ENCODE measurements around the gene SFXN3. TPM values are rescaled to one million over a fixed set of nuclear protein-coding genes. Genes with fewer than 3 reads are reported as not detected.

Gene SFXN3
- total RNA-seq, 1 experiment from 2014 or later = 35.2 TPM

DNA sequence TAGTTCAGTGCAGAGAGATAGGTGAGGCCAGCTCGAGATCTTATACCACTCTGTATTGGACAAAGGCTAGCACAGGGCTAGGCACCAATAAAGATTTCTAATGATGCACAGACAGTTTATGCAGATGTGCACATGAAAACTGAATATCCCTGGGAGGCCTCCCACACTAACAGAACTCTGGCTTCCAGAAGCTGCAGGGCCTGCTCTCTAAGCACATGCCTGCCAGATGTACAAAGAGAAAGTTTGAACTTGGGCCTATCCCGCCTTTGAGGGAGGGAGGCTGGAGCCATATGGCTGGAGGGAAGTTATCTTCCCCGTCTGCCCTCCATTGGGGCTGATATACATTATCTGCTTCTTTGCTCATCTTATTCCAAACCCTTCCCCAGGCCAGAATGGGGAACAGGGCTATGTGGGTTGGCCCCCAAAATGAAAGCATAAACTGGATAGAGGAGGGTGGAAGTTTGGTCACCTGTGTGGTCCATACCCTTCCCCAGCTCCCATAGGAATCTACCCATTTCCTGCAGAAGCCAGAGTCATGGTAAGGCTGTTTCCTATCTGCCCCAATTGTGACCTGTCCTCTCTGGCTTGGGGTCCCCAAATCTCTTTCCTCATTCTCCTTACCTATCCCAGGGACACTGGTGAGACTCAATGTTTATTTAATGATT is 34.6 kb downstream of the SFXN3 start:
- Histone ChIP-seq H2AFZ (peak overlapping the region; percentile 85), H3K4me1 (replicated peaks; ENCODE audit: insufficient read depth) (peaks cover 16% of the 10 kb centered on the region), H3K79me2 (ENCODE audit: low read depth) (peaks cover 15% of the 10 kb centered on the region; the same call in 1 of the 2 replicates), H3K27ac (no peak overlapping the region), H3K9me3 (ENCODE audit: insufficient read depth, low read depth) (no peaks in the 10 kb centered on the region), H3K36me3 (ENCODE audit: low read depth) (no peaks in the 10 kb centered on the region), H4K20me1 (ENCODE audit: insufficient read depth) (no peaks in the 10 kb centered on the region), H3K4me3 (peak overlapping the region; percentile 82; the same call in 1 of the 2 replicates), H3K4me2 (peak overlapping the region; percentile 95), H3K27me3 (ENCODE audit: insufficient read depth, low read depth) (no peaks in the 10 kb centered on the region), H3F3A (ENCODE audit: insufficient read depth, low read depth) (peaks cover 18% of the 10 kb centered on the region), H3K9me2 (ENCODE audit: insufficient read depth) (no peaks in the 10 kb centered on the region)
- BruUV-seq (replicated peaks) = no TSS peak
- DNase-seq = no peak
- POLR2A ChIA-PET (ENCODE audit: unreplicated experiment) = interaction anchor here (0.6 kb wide), 1 partner anchor 37 kb away, joined by 4 read pairs; no protein-coding TSS in a partner anchor
- CTCF ChIA-PET = no interaction called here
- no peak for TF ChIP-seq EZH2 (IDR thresholded peaks at IDR 0.05; ENCODE audit: low read depth)
- intact Hi-C loops (cut with micrococcal nuclease; ENCODE audit: unreplicated experiment) = loop anchor here (1.0 to 5.0 kb wide), 2 partner anchors 23 to 33 kb away; partner anchors contain the start of genes PDZD7 and SFXN3

DNA sequence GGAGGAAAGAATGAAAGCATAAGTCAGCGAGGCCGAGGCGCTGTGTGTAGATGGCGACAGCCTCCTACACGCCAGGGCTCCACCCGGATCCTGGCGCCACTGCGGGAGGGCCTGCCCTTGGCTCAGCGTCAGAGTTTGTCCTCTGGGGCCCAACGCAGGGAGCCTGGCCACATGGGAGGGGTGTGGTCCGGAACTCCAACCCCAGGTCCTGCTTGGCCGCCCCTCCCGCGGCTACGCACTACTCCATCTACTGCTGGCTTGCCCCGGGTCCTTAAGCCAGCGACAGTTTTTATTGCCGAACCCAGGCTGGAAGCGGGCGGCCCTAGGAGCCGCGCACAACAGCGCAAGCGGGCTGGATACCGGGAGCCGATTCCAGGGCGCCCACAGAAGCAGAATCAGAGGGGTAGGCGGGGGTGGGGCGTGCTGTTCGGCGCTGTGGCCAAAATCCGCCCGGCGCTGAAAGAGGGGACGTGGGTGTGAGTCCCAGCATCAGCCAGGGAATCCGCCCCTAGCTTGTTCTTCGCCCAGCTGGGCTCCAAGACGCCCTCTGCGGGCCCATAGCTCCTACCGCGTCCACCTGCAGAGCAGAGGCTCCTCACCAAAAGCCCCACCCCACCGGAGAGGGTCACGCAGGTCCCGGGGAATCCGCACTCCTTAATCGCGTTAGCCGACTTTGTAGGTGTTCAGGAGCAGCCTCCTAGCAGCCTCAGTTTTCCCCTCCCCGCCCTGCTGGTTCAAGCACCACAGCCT is 35.3 kb downstream of the SFXN3 start:
- POLR2A ChIA-PET (ENCODE audit: unreplicated experiment) = interaction anchor here (0.6 kb wide), 1 partner anchor 19 kb away, joined by 4 read pairs; no protein-coding TSS in a partner anchor
- Histone ChIP-seq H3K79me2 (ENCODE audit: low read depth) (peaks cover 15% of the 10 kb centered on the region; the same call in 1 of the 2 replicates), H3K27me3 (ENCODE audit: insufficient read depth, low read depth) (no peaks in the 10 kb centered on the region), H3K4me1 (replicated peaks; ENCODE audit: insufficient read depth) (peaks cover 16% of the 10 kb centered on the region), H3F3A (ENCODE audit: insufficient read depth, low read depth) (peaks cover 18% of the 10 kb centered on the region), H3K27ac (peak overlapping the region; percentile 34; the same call in 1 of the 2 replicates), H3K4me2 (peak overlapping the region; percentile 95), H3K9me3 (ENCODE audit: insufficient read depth, low read depth) (no peaks in the 10 kb centered on the region), H2AFZ (peak overlapping the region; percentile 85), H4K20me1 (ENCODE audit: insufficient read depth) (no peaks in the 10 kb centered on the region), H3K9me2 (ENCODE audit: insufficient read depth) (no peaks in the 10 kb centered on the region), H3K4me3 (peak overlapping the region; percentile 82), H3K36me3 (ENCODE audit: low read depth) (no peaks in the 10 kb centered on the region)
- no TSS peak for BruUV-seq (replicated peaks)
- CTCF ChIA-PET = interaction anchor here (0.6 to 1.5 kb wide), 4 partner anchors 52 to 1058 kb away, joined by 3 to 13 read pairs (median 4); no protein-coding TSS in a partner anchor
- DNase-seq = peak; percentile 60 to 78
- intact Hi-C loops (cut with micrococcal nuclease; ENCODE audit: unreplicated experiment) = loop anchor here (1.0 to 5.0 kb wide), 2 partner anchors 24 to 34 kb away; partner anchors contain the start of genes PDZD7 and SFXN3
- no peak for TF ChIP-seq EZH2 (IDR thresholded peaks at IDR 0.05; ENCODE audit: low read depth)
- TF ChIP-seq, protein P1, sequence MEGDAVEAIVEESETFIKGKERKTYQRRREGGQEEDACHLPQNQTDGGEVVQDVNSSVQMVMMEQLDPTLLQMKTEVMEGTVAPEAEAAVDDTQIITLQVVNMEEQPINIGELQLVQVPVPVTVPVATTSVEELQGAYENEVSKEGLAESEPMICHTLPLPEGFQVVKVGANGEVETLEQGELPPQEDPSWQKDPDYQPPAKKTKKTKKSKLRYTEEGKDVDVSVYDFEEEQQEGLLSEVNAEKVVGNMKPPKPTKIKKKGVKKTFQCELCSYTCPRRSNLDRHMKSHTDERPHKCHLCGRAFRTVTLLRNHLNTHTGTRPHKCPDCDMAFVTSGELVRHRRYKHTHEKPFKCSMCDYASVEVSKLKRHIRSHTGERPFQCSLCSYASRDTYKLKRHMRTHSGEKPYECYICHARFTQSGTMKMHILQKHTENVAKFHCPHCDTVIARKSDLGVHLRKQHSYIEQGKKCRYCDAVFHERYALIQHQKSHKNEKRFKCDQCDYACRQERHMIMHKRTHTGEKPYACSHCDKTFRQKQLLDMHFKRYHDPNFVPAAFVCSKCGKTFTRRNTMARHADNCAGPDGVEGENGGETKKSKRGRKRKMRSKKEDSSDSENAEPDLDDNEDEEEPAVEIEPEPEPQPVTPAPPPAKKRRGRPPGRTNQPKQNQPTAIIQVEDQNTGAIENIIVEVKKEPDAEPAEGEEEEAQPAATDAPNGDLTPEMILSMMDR (conservative IDR thresholded peaks at IDR 0.05) = peak; percentile 47; the same call in 1 of the 2 replicates

DNA sequence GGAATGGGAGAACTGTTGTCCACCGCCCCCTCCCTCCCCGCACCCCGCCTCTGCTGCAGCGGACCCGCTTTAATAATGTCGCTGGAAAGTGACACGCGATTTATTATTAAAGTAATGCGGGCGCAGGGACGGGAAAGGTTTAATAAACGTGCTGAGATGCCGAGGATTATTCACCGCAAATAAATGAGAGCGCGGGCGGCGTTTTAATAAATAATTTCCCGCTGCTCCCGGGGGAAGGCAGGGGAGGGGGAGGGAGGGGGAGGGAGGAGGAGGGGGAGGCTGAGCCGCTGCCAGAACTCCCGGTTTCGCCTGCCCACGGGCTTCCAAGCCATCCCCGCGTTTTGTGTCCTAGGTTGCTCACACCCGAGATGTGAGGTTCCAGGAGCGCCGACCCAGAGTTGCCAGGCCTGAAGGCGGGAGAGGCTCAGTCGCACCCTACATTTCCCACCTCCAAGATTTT is 35.9 kb downstream of the SFXN3 start:
- H3K27ac ChIP-seq = no peak overlapping the region
- ChIA-PET CTCF (interaction anchor here (0.7 to 1.5 kb wide), 4 partner anchors 17 to 75 kb away, joined by 3 to 13 read pairs (median 3); no protein-coding TSS in a partner anchor), POLR2A (ENCODE audit: unreplicated experiment) (interaction anchor here (0.5 to 0.6 kb wide), 3 partner anchors 9 to 1047 kb away, joined by 3 to 7 read pairs (median 5); no protein-coding TSS in a partner anchor)
- intact Hi-C loops (cut with micrococcal nuclease; ENCODE audit: unreplicated experiment) = loop anchor here (1.0 to 5.0 kb wide), 3 partner anchors 25 to 48 kb away; partner anchors contain the start of genes PDZD7 and SFXN3
- no peak for TF ChIP-seq EZH2 (IDR thresholded peaks at IDR 0.05; ENCODE audit: low read depth)
- TF ChIP-seq, protein P1 (conservative IDR thresholded peaks at IDR 0.05) = no peak
- H3K9me3 ChIP-seq (ENCODE audit: insufficient read depth, low read depth) = no peaks in the 10 kb centered on the region
- peak in 1 of 2 experiments; percentile 20 for DNase-seq
- no TSS peak for BruUV-seq (replicated peaks)
- peak overlapping the region; percentile 87 for H2AFZ ChIP-seq
- no peaks in the 10 kb centered on the region for H3K27me3 ChIP-seq (ENCODE audit: insufficient read depth, low read depth)
- H3K9me2 ChIP-seq (ENCODE audit: insufficient read depth) = no peaks in the 10 kb centered on the region
- H3K79me2 ChIP-seq (ENCODE audit: low read depth) = peaks cover 10% of the 10 kb centered on the region; the same call in 1 of the 2 replicates
- peak overlapping the region; percentile 95 for H3K4me2 ChIP-seq
- H4K20me1 ChIP-seq (ENCODE audit: insufficient read depth) = no peaks in the 10 kb centered on the region
- H3K36me3 ChIP-seq (ENCODE audit: low read depth) = no peaks in the 10 kb centered on the region
- H3K4me1 ChIP-seq (replicated peaks; ENCODE audit: insufficient read depth) = peaks cover 16% of the 10 kb centered on the region
- H3F3A ChIP-seq (ENCODE audit: insufficient read depth, low read depth) = peaks cover 12% of the 10 kb centered on the region; the same call in 1 of the 2 replicates
- H3K4me3 ChIP-seq = peak overlapping the region; percentile 82

Measured in PC-9 (cell line).